ENCODE data around the gene ASCL2.

DNA sequence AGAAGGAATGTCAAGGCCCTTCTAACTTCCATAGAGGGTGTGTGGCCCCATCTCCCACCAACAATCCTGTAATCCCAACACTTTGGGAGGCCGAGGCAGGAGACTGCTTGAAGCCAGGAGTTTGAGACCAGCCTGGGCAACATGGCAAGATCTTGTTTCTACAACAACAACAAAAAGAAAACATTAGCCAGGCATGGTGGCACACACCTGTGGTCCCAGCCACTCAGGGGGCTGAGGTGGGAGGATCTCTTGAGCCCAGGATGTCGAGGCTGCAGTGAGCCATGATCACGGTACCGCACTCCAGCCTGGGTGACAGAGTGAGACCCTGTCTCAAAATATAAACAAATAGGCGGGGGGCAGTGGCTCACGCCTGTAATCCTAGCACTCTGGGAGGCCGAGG, 48.3 kb upstream of the ASCL2 start:
- TF ChIP-seq, protein P1, sequence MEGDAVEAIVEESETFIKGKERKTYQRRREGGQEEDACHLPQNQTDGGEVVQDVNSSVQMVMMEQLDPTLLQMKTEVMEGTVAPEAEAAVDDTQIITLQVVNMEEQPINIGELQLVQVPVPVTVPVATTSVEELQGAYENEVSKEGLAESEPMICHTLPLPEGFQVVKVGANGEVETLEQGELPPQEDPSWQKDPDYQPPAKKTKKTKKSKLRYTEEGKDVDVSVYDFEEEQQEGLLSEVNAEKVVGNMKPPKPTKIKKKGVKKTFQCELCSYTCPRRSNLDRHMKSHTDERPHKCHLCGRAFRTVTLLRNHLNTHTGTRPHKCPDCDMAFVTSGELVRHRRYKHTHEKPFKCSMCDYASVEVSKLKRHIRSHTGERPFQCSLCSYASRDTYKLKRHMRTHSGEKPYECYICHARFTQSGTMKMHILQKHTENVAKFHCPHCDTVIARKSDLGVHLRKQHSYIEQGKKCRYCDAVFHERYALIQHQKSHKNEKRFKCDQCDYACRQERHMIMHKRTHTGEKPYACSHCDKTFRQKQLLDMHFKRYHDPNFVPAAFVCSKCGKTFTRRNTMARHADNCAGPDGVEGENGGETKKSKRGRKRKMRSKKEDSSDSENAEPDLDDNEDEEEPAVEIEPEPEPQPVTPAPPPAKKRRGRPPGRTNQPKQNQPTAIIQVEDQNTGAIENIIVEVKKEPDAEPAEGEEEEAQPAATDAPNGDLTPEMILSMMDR (IDR thresholded peaks at IDR 0.05), result no peak
- TF ChIP-seq POLR2A (IDR thresholded peaks at IDR 0.05) (no peak), POLR2AphosphoS5 (IDR thresholded peaks at IDR 0.05) (no peak)
